ENCODE data around the gene IGSF11. TPM values are rescaled to one million over a fixed set of nuclear protein-coding genes. Genes with fewer than 3 reads are reported as not detected.

The IGSF11 gene
- total RNA-seq, 5 donors from 2014 or later (not counting 1 experiment from before 2014, with no cell fraction given) = 0.20 to 0.70 (median 0.41) TPM

DNA sequence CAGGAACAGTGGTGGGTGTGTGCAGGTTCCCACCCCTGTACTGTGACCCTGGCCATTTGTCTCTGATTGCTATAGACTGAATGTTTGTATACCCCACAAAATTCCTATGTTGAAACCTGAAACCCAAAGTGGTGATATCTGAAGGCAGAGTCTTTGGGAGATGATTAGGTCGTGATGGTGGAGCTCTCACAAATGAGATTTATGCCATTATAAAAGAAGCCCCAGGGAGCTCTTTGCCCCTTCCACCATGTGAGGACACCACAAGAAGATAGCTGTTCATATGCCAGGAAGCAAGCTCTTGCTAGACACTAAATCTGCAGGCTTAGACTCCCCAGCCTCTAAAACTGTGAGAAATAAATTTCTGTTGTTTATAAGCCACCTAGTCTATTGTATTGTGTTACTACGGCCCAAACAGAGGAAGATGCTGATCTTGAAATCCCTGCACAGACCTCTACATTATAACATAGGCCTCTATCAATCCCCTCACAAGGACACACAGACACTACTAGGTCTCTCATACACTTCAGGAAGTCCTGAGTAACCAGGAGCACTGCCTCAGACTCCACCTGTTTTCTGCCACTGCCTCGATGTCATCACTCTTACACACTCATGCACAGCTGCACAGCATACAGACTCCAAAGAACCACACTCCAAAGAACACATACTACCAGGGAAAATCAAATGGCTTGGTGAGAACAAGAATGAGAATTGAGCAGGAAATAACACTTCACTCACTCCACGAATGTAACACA, 14.7 kb downstream of the IGSF11 start:
- Mint-ChIP-seq H3K4me1 (peaks cover 3 to 6% (median 5%) of the 10 kb centered on the region in 3 donors), H3K9me3 (no peaks in the 10 kb centered on the region), H3K36me3 (no peaks in the 10 kb centered on the region), H3K4me3 (no peak overlapping the region), H3K27ac (no peak overlapping the region), H3K27me3 (peaks cover 0 to 3% of the 10 kb centered on the region in 2 donors)
- Histone ChIP-seq H3K9me3 (no peaks in the 10 kb centered on the region), H3K4me1 (ENCODE audit: control insufficient read depth in 1 of 2, extremely low read depth in 1 of 2, insufficient read depth in 2 of 2, low read length in 2 of 2) (no peaks in the 10 kb centered on the region), H3K4me3 (ENCODE audit: control insufficient read depth in 1 of 2, extremely low read depth in 1 of 2, low read length in 1 of 2) (no peak overlapping the region), H3K27me3 (replicated peaks in 1 of 2; ENCODE audit: control insufficient read depth in 2 of 2, extremely low read depth in 1 of 2, insufficient read depth in 2 of 2, low read length in 1 of 2) (no peaks in the 10 kb centered on the region), H3K27ac (ENCODE audit: low read length) (no peak overlapping the region), H3K36me3 (ENCODE audit: control insufficient read depth in 2 of 2, extremely low read depth in 1 of 2, insufficient read depth in 1 of 2, low read length in 1 of 2) (no peaks in the 10 kb centered on the region)
- ChIA-PET POLR2A (no interaction called here), CTCF (interaction anchor here in 1 of 2 donors (1.1 kb wide), 1 partner anchor 136 kb away, joined by 4 read pairs; no protein-coding TSS in a partner anchor)
- ATAC-seq (replicated peaks in 1 of 4) (peak in 1 of 4 experiments; percentile 33), DNase-seq (no peak)
- no CpG with 5 or more reads among the region's 4 CpGs for WGBS (ENCODE audit: insufficient coverage)

DNA sequence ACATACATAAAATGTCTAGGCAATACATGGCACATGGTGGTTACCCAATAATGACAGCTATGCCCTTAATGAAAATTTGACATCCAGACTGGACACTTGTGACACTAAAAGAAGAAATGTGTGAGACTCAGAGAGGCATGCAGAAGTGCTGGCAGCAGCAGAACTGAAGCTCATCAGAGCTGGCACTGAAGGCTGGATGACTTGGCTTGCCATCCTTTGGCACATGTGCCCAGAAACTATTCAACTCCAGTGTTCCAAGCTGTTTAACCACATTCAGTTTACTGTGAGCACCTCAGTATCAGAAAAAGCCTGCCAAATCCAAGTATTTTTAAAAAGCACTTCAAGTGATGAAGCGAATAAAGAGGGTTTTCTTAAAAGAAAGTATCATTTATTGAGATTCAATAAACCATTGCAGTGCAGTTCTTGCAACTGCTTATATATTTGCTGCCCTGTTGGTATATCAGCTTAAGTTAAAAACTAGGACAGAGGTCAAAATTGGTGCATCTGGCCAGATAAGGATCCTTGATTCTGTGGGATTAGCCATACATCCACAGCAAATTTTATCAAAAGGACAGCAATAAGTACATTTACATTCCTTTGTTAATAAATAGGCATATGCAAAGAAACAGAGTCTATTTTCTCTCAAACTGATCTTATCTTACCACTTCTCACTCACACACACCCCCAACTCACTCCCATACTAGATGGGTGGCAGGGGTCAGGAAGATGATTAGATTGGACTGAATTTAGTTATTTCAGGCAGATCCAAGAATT, 15.8 kb downstream of the IGSF11 start:
- Histone ChIP-seq H3K36me3 (ENCODE audit: control insufficient read depth in 2 of 2, extremely low read depth in 1 of 2, insufficient read depth in 1 of 2, low read length in 1 of 2) (no peaks in the 10 kb centered on the region), H3K4me1 (ENCODE audit: control insufficient read depth in 1 of 2, extremely low read depth in 1 of 2, insufficient read depth in 2 of 2, low read length in 2 of 2) (no peaks in the 10 kb centered on the region), H3K27me3 (replicated peaks in 1 of 2; ENCODE audit: control insufficient read depth in 2 of 2, extremely low read depth in 1 of 2, insufficient read depth in 2 of 2, low read length in 1 of 2) (no peaks in the 10 kb centered on the region), H3K4me3 (ENCODE audit: control insufficient read depth in 1 of 2, extremely low read depth in 1 of 2, low read length in 1 of 2) (no peak overlapping the region), H3K9me3 (no peaks in the 10 kb centered on the region), H3K27ac (ENCODE audit: low read length) (no peak overlapping the region)
- no peak for DNase-seq
- ATAC-seq (replicated peaks in 1 of 4) = no peak
- no CpG with 5 or more reads among the region's 1 CpG for WGBS (ENCODE audit: insufficient coverage)
- Mint-ChIP-seq H3K9me3 (no peaks in the 10 kb centered on the region), H3K4me1 (peaks cover 3 to 6% (median 5%) of the 10 kb centered on the region in 3 donors), H3K36me3 (no peaks in the 10 kb centered on the region), H3K4me3 (no peak overlapping the region), H3K27me3 (peaks cover 0 to 3% of the 10 kb centered on the region in 2 donors), H3K27ac (no peak overlapping the region)
- CTCF ChIA-PET = interaction anchor here in 1 of 2 donors (0.8 to 1.8 kb wide), 2 partner anchors 16 to 135 kb away, joined by 4 to 5 read pairs; no protein-coding TSS in a partner anchor
- POLR2A ChIA-PET = no interaction called here

DNA sequence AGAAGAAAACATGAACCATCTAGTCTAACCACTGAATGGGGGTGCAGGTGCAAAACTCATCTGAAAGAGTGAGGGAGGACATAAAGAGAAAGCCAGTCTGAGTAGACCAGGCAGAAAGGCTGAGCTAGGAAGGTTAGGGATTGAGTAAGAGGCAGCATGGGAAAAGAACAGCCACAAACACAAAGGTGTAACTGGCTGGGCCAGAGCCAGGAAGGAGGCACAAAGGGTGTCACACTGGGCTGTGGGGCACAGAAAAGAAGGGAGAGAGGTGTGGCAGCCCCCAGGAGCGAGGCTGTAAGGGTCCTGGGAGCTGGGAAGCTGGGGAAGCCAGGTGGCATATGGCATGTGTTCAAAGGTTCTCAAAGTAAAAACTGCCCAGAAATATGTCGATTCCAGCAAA, 18.7 kb downstream of the IGSF11 start:
- DNase-seq = no peak
- Mint-ChIP-seq H3K9me3 (no peaks in the 10 kb centered on the region), H3K36me3 (no peaks in the 10 kb centered on the region), H3K4me3 (no peak overlapping the region), H3K27me3 (peaks cover 0 to 7% of the 10 kb centered on the region in 2 donors), H3K4me1 (peaks cover 3 to 6% (median 5%) of the 10 kb centered on the region in 3 donors), H3K27ac (no peak overlapping the region)
- Histone ChIP-seq H3K36me3 (ENCODE audit: control insufficient read depth in 2 of 2, extremely low read depth in 1 of 2, insufficient read depth in 1 of 2, low read length in 1 of 2) (no peaks in the 10 kb centered on the region), H3K27ac (ENCODE audit: low read length) (no peak overlapping the region), H3K4me1 (ENCODE audit: control insufficient read depth in 1 of 2, extremely low read depth in 1 of 2, insufficient read depth in 2 of 2, low read length in 2 of 2) (no peaks in the 10 kb centered on the region), H3K27me3 (replicated peaks in 1 of 2; ENCODE audit: control insufficient read depth in 2 of 2, extremely low read depth in 1 of 2, insufficient read depth in 2 of 2, low read length in 1 of 2) (no peaks in the 10 kb centered on the region), H3K9me3 (no peaks in the 10 kb centered on the region), H3K4me3 (ENCODE audit: control insufficient read depth in 1 of 2, extremely low read depth in 1 of 2, low read length in 1 of 2) (no peak overlapping the region)
- WGBS (ENCODE audit: insufficient coverage) = no CpG with 5 or more reads among the region's 2 CpGs
- POLR2A ChIA-PET = no interaction called here
- no peak for ATAC-seq (replicated peaks in 1 of 4)
- CTCF ChIA-PET = no interaction called here

DNA sequence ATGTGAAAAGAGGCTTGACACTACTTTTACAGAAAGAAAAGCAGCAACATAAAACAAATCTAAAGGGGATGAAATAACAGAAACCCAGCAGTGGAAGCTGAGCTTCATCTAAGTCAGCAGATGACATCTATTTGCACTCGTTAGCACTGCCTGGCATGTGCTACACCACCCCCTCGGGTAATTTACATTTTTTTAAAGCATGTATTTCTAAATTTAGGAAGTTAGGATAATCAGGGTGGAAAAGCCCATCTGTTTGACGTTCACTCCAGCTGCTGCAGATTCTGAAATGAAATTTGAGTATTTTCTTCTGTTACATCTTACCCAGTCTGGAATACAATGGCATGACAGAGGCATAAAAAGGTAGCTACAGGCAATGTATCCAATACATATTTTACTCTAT, 20.7 kb downstream of the IGSF11 start:
- no peak overlapping the region for H3K27ac Mint-ChIP-seq
- ChIA-PET CTCF (no interaction called here), POLR2A (interaction anchor here in 1 of 2 donors (0.6 kb wide), 1 partner anchor 43 kb away, joined by 5 read pairs; no protein-coding TSS in a partner anchor)
- no peak for DNase-seq
- no peaks in the 10 kb centered on the region for H3K36me3 Mint-ChIP-seq
- no peak overlapping the region for H3K4me3 Mint-ChIP-seq
- H3K27me3 ChIP-seq (replicated peaks in 1 of 2; ENCODE audit: control insufficient read depth in 2 of 2, extremely low read depth in 1 of 2, insufficient read depth in 2 of 2, low read length in 1 of 2) = no peaks in the 10 kb centered on the region
- H3K27ac ChIP-seq (ENCODE audit: low read length) = no peak overlapping the region
- no peak overlapping the region for H3K4me3 ChIP-seq (ENCODE audit: control insufficient read depth in 1 of 2, extremely low read depth in 1 of 2, low read length in 1 of 2)
- no peaks in the 10 kb centered on the region for H3K36me3 ChIP-seq (ENCODE audit: control insufficient read depth in 2 of 2, extremely low read depth in 1 of 2, insufficient read depth in 1 of 2, low read length in 1 of 2)
- H3K4me1 Mint-ChIP-seq = no peaks in the 10 kb centered on the region
- H3K27me3 Mint-ChIP-seq = peaks cover 0 to 7% of the 10 kb centered on the region in 2 donors
- no peaks in the 10 kb centered on the region for H3K9me3 Mint-ChIP-seq
- ATAC-seq (replicated peaks in 1 of 4) = no peak
- no peaks in the 10 kb centered on the region for H3K9me3 ChIP-seq
- H3K4me1 ChIP-seq (ENCODE audit: control insufficient read depth in 1 of 2, extremely low read depth in 1 of 2, insufficient read depth in 2 of 2, low read length in 2 of 2) = no peaks in the 10 kb centered on the region
- WGBS (ENCODE audit: insufficient coverage) = no CpG with 5 or more reads among the region's 3 CpGs

DNA sequence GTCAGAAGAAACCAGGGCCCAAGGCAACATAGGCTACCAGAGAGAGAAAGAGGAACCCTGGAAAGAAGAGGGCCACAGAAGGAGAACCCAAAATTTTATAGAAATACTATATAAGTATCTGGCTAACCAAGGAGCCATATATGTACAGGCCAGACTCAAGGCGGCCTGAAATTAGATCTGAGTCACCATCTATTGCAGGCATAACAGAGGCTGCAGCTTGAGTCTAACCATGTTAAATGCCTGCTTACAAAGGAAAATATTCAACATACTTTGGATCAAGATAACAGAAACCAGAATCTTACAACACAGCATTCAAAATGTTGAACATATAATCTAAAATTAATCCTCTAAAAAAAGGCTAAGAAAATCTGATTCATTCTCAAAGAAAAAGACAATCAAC, 23.1 kb downstream of the IGSF11 start:
- Mint-ChIP-seq H3K27ac (no peak overlapping the region), H3K36me3 (no peaks in the 10 kb centered on the region), H3K9me3 (no peaks in the 10 kb centered on the region), H3K4me3 (no peak overlapping the region), H3K27me3 (peaks cover 3 to 14% of the 10 kb centered on the region in 2 donors), H3K4me1 (no peaks in the 10 kb centered on the region)
- no peaks in the 10 kb centered on the region for H3K36me3 ChIP-seq (ENCODE audit: control insufficient read depth in 2 of 2, extremely low read depth in 1 of 2, insufficient read depth in 1 of 2, low read length in 1 of 2)
- ATAC-seq (replicated peaks in 1 of 4) = no peak
- H3K9me3 ChIP-seq = no peaks in the 10 kb centered on the region
- no peak for DNase-seq
- CTCF ChIA-PET = no interaction called here
- 86% methylated on average over 1 of the region's 1 CpG for WGBS (ENCODE audit: insufficient coverage)
- H3K27me3 ChIP-seq (replicated peaks in 1 of 2; ENCODE audit: control insufficient read depth in 2 of 2, extremely low read depth in 1 of 2, insufficient read depth in 2 of 2, low read length in 1 of 2) = no peaks in the 10 kb centered on the region
- no peak overlapping the region for H3K4me3 ChIP-seq (ENCODE audit: control insufficient read depth in 1 of 2, extremely low read depth in 1 of 2, low read length in 1 of 2)
- POLR2A ChIA-PET = no interaction called here
- H3K4me1 ChIP-seq (ENCODE audit: control insufficient read depth in 1 of 2, extremely low read depth in 1 of 2, insufficient read depth in 2 of 2, low read length in 2 of 2) = no peaks in the 10 kb centered on the region
- H3K27ac ChIP-seq (ENCODE audit: low read length) = no peak overlapping the region

DNA sequence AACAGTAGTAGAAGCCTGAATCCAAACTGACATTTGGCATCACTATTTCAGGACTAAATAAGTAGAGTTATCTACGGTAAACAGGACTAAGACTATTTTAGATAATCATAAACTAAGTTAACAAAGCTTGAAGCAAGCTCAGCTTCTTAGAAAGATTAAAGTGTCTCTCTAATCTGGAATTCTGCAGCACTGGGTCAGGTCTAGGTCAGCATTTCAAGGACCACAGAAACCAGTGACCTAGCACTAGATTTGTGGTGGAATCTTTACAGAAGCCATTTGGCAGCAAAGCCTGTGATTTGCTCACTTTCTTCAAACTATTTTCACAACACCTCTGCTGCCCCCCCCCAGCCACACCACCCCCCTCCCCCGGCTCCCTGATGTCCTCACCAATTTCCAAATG, 37.5 kb downstream of the IGSF11 start:
- no peak overlapping the region for H3K4me3 Mint-ChIP-seq
- ChIA-PET CTCF (no interaction called here), POLR2A (no interaction called here)
- DNase-seq (no peak), ATAC-seq (replicated peaks in 1 of 4) (no peak)
- no peaks in the 10 kb centered on the region for H3K9me3 Mint-ChIP-seq
- Histone ChIP-seq H3K27ac (ENCODE audit: low read length) (no peak overlapping the region), H3K36me3 (ENCODE audit: control insufficient read depth in 2 of 2, extremely low read depth in 1 of 2, insufficient read depth in 1 of 2, low read length in 1 of 2) (no peaks in the 10 kb centered on the region), H3K27me3 (replicated peaks in 1 of 2; ENCODE audit: control insufficient read depth in 2 of 2, extremely low read depth in 1 of 2, insufficient read depth in 2 of 2, low read length in 1 of 2) (no peaks in the 10 kb centered on the region), H3K4me3 (ENCODE audit: control insufficient read depth in 1 of 2, extremely low read depth in 1 of 2, low read length in 1 of 2) (no peak overlapping the region), H3K4me1 (ENCODE audit: control insufficient read depth in 1 of 2, extremely low read depth in 1 of 2, insufficient read depth in 2 of 2, low read length in 2 of 2) (no peaks in the 10 kb centered on the region), H3K9me3 (no peaks in the 10 kb centered on the region)
- H3K36me3 Mint-ChIP-seq = no peaks in the 10 kb centered on the region
- no peak overlapping the region for H3K27ac Mint-ChIP-seq
- H3K27me3 Mint-ChIP-seq = no peaks in the 10 kb centered on the region
- no peaks in the 10 kb centered on the region for H3K4me1 Mint-ChIP-seq
- no CpG with 5 or more reads among the region's 2 CpGs for WGBS (ENCODE audit: insufficient coverage)
